ENCODE measurements around the gene RXRB.

- TF ChIP-seq CTCF (tag by site-specific recombination; IDR thresholded peaks at IDR 0.05) (no peak), PATZ1 (tag by site-specific recombination; IDR thresholded peaks at IDR 0.05) (no peak), ZNF362 (tag by site-specific recombination; IDR thresholded peaks at IDR 0.05) (no peak), TCF7L2 (IDR thresholded peaks at IDR 0.05; ENCODE audit: borderline replicate concordance, low read depth, low read length) (no peak)
Measured at GRCh38 chr6:33169291-33170175, 30.9 kb downstream of the RXRB start.
